A172 (cell line): ENCODE results near the gene PLEKHD1. TPM values are rescaled to one million over a fixed set of nuclear protein-coding genes. Genes with fewer than 3 reads are reported as not detected.

Experiments used
- DNase-seq: peaks from one replicate; pipeline ENCODE4 v3.0.0-alpha.2; 2015; ENCODE audit warnings: low spot score
- total RNA-seq: library from RNA; depleted of rRNA; stranded (reverse); fragments of >200 nt; shearing (Covaris generic); gene quantifications from 2 replicates; pipeline ENCODE4 v1.2.3, GENCODE V29; 2014

The PLEKHD1 gene
- total RNA-seq, 1 experiment from 2014 or later: not detected

DNA sequence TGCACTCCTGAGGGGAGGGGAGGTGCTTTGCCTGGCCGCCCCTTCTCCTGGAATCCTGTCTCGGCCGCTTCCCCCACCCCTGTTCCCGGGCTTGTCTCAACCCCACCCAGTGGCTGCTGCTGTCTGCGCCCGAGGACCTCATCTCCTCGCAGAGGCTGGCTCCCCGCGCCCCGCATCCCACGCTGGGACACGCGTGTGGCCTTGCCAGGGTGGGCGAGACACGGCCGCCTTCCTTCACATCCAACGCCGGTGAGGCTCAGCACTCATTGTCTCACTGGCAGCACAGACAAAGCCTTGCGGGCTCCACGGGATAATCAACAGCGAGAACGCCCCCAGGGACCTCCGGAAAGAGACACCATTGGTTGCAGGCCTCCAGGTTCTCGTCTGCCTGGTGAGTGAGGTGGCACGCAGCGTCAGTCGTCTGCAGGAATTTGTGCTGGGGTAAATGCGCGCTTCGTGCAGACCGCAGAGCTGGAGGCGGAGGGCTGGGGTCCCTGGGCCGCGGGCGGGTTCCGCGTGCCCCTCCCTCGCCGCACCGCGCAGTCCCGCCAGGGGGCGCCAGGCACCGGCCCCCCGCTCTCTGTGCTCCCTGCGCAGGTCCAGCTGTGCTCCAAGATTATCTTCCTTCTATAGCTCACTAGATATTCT is 63.3 kb downstream of the PLEKHD1 start:
- no peak for DNase-seq

- no peak for DNase-seq
These were observed 64.0 kb downstream of the PLEKHD1 start for GRCh38 chr14:69548566-69548965.

DNA sequence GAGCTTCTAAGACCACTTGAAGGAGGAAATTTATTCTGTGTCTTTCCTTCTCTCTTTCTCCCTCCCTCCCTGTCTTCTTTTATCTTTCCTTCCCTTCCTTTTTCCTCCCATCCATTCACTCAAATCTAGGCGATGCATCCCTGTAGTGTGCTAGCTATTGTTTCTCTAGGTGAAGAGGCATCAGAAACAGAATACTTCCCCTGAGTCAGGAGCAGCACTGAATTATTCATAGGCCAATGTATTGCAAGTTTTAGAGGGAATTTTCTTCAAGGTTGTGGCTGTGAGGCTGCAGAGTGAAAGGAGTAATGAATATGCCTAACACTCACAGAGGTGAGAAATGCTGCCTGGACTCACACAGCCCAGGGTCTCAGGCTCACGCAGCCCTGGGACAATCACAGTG is 67.0 kb downstream of the PLEKHD1 start:
- DNase-seq: no peak

DNA sequence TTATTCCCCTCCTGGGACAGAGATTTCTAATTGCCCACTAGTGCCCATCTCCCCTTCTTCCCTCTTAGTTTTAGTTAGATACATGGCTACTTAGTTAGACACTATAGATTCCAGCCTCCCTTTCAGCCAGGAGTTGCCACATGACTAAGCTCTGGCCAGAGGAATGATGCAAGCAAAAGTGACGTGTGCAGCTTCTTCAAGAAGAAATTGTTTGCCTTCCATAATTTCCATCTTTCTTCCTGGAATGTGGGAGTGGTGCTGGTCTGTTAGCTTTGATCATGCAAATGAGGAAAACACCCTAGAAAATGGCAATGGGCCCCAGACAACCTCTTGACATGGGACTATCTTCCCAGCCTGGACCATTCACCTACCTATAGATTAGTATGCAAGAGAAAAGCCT is 68.7 kb downstream of the PLEKHD1 start:
- DNase-seq: peak; percentile 10

DNA sequence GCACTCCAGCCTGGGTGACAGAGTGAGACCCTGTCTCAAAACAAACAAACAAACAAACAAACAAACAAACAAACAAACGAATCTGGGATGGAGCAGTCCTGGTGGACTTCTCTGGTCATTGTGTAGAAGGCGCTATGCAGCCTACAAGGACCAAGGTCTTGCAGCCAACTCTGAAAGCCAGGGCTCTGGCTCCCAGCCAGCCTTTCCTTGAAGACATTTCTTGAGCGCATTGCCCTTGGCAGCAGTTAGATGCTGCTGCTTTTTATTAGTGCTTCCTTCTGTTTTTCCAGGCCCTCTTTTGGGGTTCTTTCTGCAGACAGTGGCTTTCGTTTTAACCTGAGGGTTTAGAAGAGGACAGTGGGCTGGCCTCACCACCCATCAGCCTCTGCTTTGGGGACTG is 70.0 kb downstream of the PLEKHD1 start:
- no peak for DNase-seq

- no peak for DNase-seq
These were observed 74.2 kb downstream of the PLEKHD1 start for GRCh38 chr14:69558774-69559173.

DNA sequence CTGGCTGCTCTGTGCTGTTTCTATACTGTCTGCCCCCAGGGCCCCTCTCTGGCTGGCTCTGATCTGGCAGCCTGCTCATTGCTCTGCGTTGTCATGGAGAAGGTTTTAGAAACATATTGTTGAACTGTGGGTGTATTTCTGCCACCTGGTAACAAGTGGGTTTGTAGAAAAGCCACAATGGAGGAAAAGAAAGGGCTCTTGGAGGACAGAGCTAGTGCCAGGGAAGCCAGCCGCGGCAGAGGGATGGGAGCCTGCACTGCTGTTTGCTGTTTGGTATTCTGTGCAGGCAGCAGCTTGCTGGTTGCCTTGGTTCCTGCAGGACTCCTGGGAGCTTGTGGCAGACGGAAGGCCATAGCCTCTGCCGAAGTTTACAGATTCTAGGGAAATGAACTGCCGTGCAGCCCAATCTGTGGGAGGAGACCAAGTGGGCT is 75.1 kb downstream of the PLEKHD1 start:
- no peak for DNase-seq

DNA sequence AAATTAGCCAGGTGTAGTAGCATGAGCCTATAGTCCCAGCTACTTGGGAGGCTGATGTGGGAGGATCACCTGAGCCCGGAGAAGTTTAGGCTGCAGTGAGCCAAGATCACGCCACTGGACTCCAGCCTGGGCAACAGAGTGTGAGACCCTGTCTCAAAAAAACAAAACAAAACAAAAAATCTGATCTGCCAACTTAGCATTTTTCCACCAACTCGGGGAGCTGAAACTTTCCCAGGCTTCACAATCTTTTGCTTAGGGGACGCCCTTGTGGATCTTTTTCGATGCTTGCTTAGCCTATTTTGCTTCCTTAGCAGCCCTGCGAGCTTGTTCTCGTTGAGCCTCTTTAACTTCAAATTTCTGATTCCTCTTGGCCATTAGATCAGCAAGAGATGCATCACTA is 76.3 kb downstream of the PLEKHD1 start:
- DNase-seq: no peak

DNA sequence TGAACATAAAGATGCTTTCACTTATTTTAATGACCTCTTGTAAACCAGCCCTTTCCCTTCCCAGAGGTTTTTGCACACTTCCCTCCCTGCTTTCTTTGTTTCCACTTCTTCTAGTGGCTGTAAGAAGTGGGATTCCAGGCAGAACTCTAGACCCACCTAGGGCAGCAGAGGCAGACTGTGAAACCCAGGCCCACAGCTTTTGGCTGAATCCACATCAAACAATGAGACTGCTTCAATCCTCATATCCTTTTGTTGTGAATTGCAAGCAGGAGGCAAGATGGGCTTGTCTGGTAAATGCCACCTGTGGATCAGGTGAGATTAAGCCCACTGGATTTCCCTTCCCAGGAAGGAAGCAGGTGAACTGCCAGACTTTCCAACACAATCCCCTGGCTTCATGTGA is 77.4 kb downstream of the PLEKHD1 start:
- DNase-seq: no peak

GRCh38 chr14:69567563-69567962 is 83.0 kb downstream of the PLEKHD1 start:
- no peak for DNase-seq

DNA sequence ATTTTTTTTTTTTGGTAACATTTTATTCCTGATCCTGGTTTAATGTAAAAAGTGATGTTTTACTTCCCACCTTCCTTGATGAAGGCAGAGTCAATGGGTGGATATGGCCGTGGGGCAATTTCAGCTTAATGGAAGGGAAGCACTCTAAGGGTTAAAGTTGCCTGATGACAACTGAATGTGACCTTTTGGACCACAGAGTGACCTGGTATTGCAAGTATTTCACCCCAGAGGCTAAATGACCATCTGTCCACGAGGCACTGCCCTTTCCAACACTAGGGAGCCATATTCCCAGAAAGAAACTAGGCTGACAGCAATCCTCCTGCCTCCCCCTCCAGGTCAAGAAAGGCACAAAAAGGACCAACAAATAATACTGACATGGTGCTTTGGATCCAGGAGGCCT is 85.3 kb downstream of the PLEKHD1 start:
- DNase-seq: no peak

DNA sequence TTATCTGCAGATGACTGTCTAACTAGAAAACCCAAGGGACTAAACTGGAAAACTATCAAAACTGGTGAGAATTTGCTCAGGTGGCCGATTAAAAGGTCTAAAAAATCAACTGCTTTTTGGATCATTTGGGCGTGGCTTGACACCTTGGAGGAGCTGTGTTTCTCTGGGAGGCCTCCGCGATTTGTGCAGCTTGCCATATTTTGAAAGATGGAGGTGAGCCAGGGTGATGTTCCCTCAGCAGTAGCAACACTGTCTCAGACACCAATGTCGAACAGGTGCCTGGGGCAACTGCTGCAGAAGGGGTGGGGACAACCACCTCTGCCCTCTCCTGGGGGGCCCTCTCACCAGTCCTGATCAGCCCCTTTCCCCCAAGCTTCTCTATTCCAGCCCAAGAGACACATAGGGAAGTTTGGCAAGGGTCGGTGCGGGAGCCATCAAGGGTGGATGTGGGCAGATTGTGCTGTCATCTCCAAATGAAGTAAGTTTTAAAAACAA is 86.4 kb downstream of the PLEKHD1 start:
- no peak for DNase-seq

DNA sequence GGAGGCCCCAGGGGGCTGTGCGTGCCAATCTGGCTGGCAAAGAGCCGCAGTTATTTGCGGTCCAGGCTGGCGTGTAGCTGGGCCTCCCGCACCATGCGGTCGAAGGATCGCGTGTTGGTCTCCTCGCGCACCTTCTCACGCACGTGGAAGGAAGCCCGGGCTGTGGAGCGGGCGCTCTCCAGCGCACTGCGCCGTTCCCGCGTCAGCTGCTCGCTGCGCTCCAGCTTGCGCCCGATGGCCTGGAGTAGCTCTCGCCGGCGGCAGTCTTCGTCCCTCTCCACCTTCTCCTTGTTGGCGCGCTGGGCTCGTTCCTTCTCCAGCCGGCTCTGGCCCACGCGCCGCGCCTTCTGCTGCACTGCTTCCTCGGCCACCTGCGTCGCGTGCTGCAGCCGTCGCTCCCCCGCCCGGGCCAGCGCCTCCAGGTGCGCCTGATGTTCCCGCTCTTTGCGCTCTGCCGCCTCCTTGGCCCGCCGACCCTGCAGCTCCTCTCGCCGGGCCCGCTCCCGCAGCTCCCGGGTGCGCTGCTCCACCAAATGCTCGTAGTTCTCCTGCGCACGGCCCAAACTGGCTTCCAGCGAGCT is 87.0 kb downstream of the PLEKHD1 start:
- no peak for DNase-seq

DNA sequence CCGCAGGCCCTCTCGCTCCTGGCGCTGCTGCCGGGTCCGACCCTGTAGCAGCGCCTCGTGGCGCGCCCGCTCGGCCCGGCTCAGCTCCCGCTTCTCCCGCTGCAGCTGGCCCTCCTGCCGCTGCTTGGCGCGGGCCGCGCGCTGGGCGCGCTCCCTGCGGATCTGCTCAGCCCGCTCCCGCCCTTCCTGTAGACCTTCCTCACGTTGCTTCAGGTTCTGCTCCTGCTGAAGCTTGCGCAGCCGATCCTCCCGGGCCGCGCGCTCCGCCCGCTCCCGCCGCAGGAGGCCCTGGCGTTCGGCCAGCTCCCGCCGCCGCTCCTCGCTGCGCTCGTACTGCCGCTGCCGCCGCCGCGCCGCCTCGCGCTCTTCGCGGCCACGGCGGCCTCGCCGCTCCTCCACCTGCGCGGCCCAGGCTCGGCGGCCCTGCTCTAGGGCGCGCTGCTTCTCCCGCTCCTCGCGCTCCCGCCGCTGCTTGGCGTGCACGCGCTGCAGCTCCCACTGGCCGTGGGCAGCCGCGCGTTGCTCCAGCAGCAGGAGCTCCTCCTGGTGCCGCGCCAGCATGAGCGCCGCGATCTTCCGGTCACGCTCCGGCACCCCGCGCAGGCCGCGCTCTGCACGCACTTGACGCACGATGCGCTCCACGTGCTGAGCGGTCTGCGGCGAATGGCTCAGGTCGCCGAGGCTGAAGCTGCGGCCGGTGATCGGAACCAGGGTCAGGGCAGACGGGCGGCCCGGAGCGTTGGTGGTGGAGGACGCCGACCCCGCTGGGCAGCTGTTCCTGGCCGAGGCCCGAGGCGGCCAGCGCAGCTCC is 87.7 kb downstream of the PLEKHD1 start:
- DNase-seq: no peak

GRCh38 chr14:69572841-69573135 is 88.3 kb downstream of the PLEKHD1 start:
- DNase-seq: no peak

- DNase-seq: no peak
These were observed 88.8 kb downstream of the PLEKHD1 start for GRCh38 chr14:69573205-69573830.

DNA sequence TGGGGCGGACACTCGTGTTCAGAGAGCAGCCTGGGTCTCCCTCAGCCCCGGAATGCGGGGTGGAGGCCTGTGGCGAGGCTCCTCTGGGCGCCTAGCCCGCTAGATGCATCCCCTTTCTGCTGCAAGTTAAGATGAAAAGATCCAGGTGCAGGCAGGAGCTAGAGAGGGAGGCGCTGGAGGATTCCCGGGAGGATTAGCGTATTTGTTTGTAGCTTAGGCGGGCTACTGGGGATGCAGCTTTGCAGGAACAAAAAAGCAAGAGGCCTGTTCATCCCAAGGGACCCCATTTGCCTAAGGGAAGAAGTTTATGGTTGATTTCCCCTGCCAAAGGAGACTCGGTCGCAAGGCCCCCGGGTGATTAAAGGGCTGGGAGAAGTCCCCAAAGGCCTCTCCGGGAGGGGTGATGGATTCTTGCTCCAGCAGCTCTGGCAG is 89.3 kb downstream of the PLEKHD1 start:
- DNase-seq: no peak

- peak; percentile 14 for DNase-seq
These were observed 89.9 kb downstream of the PLEKHD1 start, which contains the start of gene CCDC177 for GRCh38 chr14:69574263-69574953. Gene CCDC177, minus strand, starts transcription at chr14:69574871. Its CDS starts 1,249 bp downstream, at chr14:69573622.

DNA sequence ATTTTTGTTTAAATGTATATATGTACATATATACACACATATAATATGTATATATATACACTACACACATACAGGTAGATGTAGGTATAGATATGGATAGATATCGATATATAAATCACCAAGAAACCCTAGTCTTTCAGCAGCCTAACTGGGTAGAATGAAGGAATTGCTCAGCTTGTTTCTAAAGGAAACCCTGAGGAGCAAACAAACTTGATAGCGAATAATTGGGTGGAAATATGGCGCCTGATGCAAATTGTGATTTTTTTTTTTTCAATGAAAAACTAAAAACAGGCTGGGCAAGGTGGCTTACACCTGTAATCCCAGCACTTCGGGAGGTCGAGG is 90.4 kb downstream of the PLEKHD1 start:
- DNase-seq: no peak

GRCh38 chr14:69579476-69579875 is 94.9 kb downstream of the PLEKHD1 start:
- no peak for DNase-seq

DNA sequence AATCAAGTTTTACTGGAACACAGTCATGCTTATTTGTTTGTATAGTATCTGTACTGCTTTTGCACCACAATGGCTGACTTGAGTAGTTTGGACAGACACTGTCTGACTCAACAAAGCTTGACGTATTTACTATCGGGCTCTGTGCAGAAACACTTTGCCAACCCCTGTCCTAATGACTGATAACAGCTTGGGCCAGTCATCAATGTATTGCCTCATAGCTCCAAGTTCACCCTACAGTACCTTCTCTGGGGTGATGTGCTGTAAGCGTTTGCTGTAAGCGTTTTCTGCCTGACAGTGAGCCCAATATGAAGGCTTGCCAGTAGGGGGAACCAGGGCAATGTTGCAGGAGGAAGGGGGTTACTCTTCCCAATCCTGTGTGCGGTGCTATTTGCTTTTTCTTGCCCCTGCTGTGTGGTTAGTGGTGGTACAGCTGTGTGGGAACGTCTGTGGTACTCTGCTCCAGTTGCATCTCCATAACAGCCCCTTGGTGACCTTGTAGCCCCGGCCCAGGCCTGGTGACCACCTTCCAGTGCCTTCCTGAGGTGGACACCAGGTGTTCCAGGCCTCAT is 95.6 kb downstream of the PLEKHD1 start:
- peak; percentile 9 for DNase-seq
